ENCODE results near the gene CGB5.

CGB5 gene

DNA sequence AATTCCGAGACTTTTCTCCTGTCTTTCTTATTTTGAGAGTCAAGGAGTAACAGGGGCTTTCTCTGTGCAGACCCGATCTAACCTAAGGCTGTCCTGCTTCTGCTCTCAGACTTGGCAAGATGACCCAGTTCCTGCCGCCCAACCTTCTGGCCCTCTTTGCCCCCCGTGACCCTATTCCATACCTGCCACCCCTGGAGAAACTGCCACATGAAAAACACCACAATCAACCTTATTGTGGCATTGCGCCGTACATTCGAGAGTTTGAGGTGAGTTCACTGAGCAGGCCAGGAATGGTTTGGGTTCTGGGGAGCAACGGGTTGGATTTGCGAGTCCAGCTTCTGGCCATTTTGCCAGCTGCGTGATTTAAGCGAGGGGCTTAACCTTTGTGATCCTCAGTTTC, 42.6 kb downstream of the CGB5 start:
- no peak for DNase-seq (ENCODE audit: low read depth)

DNA sequence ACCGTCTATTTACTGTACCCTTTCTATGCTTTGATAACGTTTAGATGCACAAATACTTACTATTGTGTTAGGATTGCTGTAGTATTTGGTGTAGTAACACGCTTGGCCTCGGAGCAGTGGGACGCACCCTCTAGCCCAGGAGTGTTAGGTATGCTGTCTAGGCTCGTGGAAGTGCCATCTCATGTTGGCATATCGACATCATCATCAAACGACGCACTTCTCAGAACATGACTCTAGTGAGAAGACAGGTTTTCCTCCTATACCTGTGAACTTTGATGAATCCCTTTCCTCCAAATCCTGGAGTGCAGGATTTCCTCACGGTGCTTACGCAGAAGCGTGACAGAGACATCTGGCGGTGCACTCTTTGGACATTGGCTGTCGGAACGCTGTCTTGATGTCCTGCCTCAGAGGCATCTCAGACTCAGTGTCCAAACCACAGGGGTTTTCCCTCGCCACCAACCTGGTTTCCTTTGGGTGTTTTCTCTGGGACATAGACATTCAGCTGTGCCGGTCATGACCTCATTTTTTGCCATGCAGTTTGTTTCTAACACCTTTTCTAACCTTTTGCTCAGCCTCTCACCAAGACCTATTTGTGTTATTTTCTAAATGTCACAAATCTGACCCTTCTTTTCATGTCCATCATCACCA, 47.9 kb downstream of the CGB5 start:
- DNase-seq (ENCODE audit: low read depth): no peak

DNA sequence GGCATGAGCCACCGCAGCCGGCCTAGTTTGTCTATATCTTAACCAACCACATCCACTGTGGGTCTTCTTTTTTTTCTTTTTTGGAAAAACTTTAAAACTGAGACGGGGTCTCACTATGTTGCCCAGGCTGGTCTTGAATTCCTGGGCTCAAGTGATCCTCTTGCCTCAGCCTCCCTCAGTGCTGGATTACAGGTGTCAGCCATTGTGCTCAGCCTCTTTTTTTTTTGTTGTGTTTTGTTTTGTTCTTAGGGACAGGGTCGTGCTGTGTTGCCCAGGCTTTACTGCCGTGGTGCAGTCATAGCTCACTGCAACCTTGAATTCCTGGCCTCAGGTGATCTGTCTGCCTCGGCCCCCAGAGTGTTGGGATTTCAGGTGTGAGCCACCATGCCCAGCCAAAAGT, 49.0 kb downstream of the CGB5 start:
- DNase-seq (ENCODE audit: low read depth): no peak

Measured in T-helper 22 cell (primary cell).